ENCODE data around the gene RIC8A. TPM values are rescaled to one million over a fixed set of nuclear protein-coding genes. Genes with fewer than 3 reads are reported as not detected.

Gene RIC8A
- total and polyA plus RNA-seq, 9 donors = 33.6 to 119 (median 83.8) TPM

GRCh38 chr11:251550-251949 lies 44.0 kb downstream of the RIC8A start:
- no peaks in the 10 kb centered on the region for H3K4me1 ChIP-seq (ENCODE audit: insufficient read depth)
- no peaks in the 10 kb centered on the region for H3K27me3 ChIP-seq
- no peak overlapping the region for H3K4me3 ChIP-seq
- H3K27ac ChIP-seq = no peak overlapping the region
- TF ChIP-seq EP300 (IDR thresholded peaks at IDR 0.05) (no peak), CTCF (IDR thresholded peaks at IDR 0.05) (no peak), POLR2A (IDR thresholded peaks at IDR 0.05) (no peak)
- DNase-seq = no peak
- intact Hi-C loops (cut with DNase I) = no loop called here
- H3K36me3 ChIP-seq = no peaks in the 10 kb centered on the region
- 67 to 75% (median 69%) methylated on average over 10 of the region's 10 CpGs for WGBS, 3 donors
- no peaks in the 10 kb centered on the region for H3K9me3 ChIP-seq

GRCh38 chr11:252666-253065 lies 45.2 kb downstream of the RIC8A start:
- TF ChIP-seq POLR2A (IDR thresholded peaks at IDR 0.05) = no peak
- no peak overlapping the region for H3K4me3 ChIP-seq
- WGBS, 3 donors = 74 to 81% (median 80%) methylated on average over 8 of the region's 8 CpGs
- intact Hi-C loops (cut with DNase I) = no loop called here
- H3K27ac ChIP-seq = no peak overlapping the region
- H3K27me3 ChIP-seq = no peaks in the 10 kb centered on the region
- H3K4me1 ChIP-seq (ENCODE audit: insufficient read depth) = no peaks in the 10 kb centered on the region
- H3K36me3 ChIP-seq = no peaks in the 10 kb centered on the region
- no peaks in the 10 kb centered on the region for H3K9me3 ChIP-seq
- DNase-seq = no peak

GRCh38 chr11:253160-253885 lies 45.8 kb downstream of the RIC8A start:
- WGBS, 3 donors = 65 to 71% (median 68%) methylated on average over 13 of the region's 13 CpGs
- intact Hi-C loops (cut with DNase I) = no loop called here
- no peak for TF ChIP-seq CTCF (IDR thresholded peaks at IDR 0.05)
- no peak for TF ChIP-seq EP300 (IDR thresholded peaks at IDR 0.05)
- TF ChIP-seq POLR2A (IDR thresholded peaks at IDR 0.05) = no peak
- H3K4me1 ChIP-seq (ENCODE audit: insufficient read depth) = no peaks in the 10 kb centered on the region
- H3K4me3 ChIP-seq = no peak overlapping the region
- H3K27ac ChIP-seq = no peak overlapping the region
- H3K9me3 ChIP-seq = no peaks in the 10 kb centered on the region
- H3K36me3 ChIP-seq = no peaks in the 10 kb centered on the region
- no peak for DNase-seq
- no peaks in the 10 kb centered on the region for H3K27me3 ChIP-seq

- Histone ChIP-seq H3K36me3 (no peaks in the 10 kb centered on the region), H3K9me3 (no peaks in the 10 kb centered on the region), H3K27me3 (no peaks in the 10 kb centered on the region), H3K4me3 (no peak overlapping the region), H3K4me1 (ENCODE audit: insufficient read depth) (no peaks in the 10 kb centered on the region), H3K27ac (no peak overlapping the region)
- WGBS, 3 donors = 73 to 82% (median 78%) methylated on average over 5 of the region's 5 CpGs
- DNase-seq = no peak
- TF ChIP-seq POLR2A (IDR thresholded peaks at IDR 0.05) (no peak), CTCF (IDR thresholded peaks at IDR 0.05) (no peak), EP300 (IDR thresholded peaks at IDR 0.05) (no peak)
- intact Hi-C loops (cut with DNase I) = no loop called here
Measured at GRCh38 chr11:253886-254270, 46.4 kb downstream of the RIC8A start.

GRCh38 chr11:255176-255575 lies 47.7 kb downstream of the RIC8A start:
- intact Hi-C loops (cut with DNase I) = no loop called here
- H3K27me3 ChIP-seq = no peaks in the 10 kb centered on the region
- no peak overlapping the region for H3K27ac ChIP-seq
- H3K9me3 ChIP-seq = no peaks in the 10 kb centered on the region
- H3K4me1 ChIP-seq (ENCODE audit: insufficient read depth) = no peaks in the 10 kb centered on the region
- H3K36me3 ChIP-seq = no peaks in the 10 kb centered on the region
- no peak for DNase-seq
- TF ChIP-seq CTCF (IDR thresholded peaks at IDR 0.05) (no peak), POLR2A (IDR thresholded peaks at IDR 0.05) (no peak), EP300 (IDR thresholded peaks at IDR 0.05) (no peak)
- no peak overlapping the region for H3K4me3 ChIP-seq
- 55 to 66% (median 57%) methylated on average over 3 of the region's 3 CpGs for WGBS, 3 donors

All from ovary (tissue), 9 donors.